Naive B cell (primary cell): ENCODE measurements around the gene ADIPOR2. TPM values are rescaled to one million over a fixed set of nuclear protein-coding genes. Genes with fewer than 3 reads are reported as not detected.
A peak's percentile ranks its signal among the peaks of the same experiment; 100 is the strongest.

Experiments used
- ATAC-seq, 2 donors: fragments of 150-1000 bp; cut with Tn5 transposase; 2 replicates each; pipeline ENCODE4 v1.10.0; 2021; ENCODE audit warnings: low read depth in 2 of 2, mild to moderate bottlenecking in 2 of 2, moderate library complexity in 2 of 2
- DNase-seq: peaks from one replicate; pipeline ENCODE4 v3.0.0; 2022
- H3K27ac Mint-ChIP-seq, 6 donors: one replicate each; pipeline ENCODE4 v1.8.0; 2020 to 2022; ENCODE audit warnings: mild to moderate bottlenecking in 6 of 6, mixed read lengths in 6 of 6, moderate library complexity in 5 of 6, inconsistent platforms in 2 of 6
- H3K27me3 Mint-ChIP-seq, 3 donors: one replicate each; pipeline ENCODE4 v1.8.0; 2021 to 2022; ENCODE audit warnings: mixed read lengths in 3 of 3, mild to moderate bottlenecking in 1 of 3
- H3K36me3 Mint-ChIP-seq, 2 donors: one replicate each; pipeline ENCODE4 v1.8.0; 2020 to 2022; ENCODE audit warnings: mixed read lengths in 2 of 2, inconsistent platforms in 1 of 2, mild to moderate bottlenecking in 1 of 2
- H3K4me1 Mint-ChIP-seq, 3 donors: one replicate each; pipeline ENCODE4 v1.8.0; 2020 to 2022; ENCODE audit warnings: mixed read lengths in 3 of 3, inconsistent platforms in 1 of 3, mild to moderate bottlenecking in 1 of 3, moderate library complexity in 1 of 3
- H3K4me3 Mint-ChIP-seq, 8 donors: one replicate each; pipeline ENCODE4 v1.8.0; 2020 to 2022; ENCODE audit warnings: mild to moderate bottlenecking in 8 of 8, mixed read lengths in 8 of 8, moderate library complexity in 8 of 8, inconsistent platforms in 2 of 8
- H3K9me3 Mint-ChIP-seq, 7 donors: one replicate each; pipeline ENCODE4 v1.8.0; 2020 to 2022; ENCODE audit warnings: mixed read lengths in 7 of 7, mild to moderate bottlenecking in 5 of 7, inconsistent platforms in 2 of 7, moderate library complexity in 1 of 7
- polyA plus RNA-seq, 6 donors: library from polyadenylated mRNA; unstranded; fragments of 300-500 nt; fragmentation: Illumina TruSeq; gene quantifications; one replicate each; pipeline ENCODE4 v1.2.3, GENCODE V29; 2021; ENCODE audit warnings: low read depth in 6 of 6

Gene ADIPOR2
- polyA plus RNA-seq, 6 donors from 2014 or later: 2.4 to 4.2 (median 3.7) TPM

DNA sequence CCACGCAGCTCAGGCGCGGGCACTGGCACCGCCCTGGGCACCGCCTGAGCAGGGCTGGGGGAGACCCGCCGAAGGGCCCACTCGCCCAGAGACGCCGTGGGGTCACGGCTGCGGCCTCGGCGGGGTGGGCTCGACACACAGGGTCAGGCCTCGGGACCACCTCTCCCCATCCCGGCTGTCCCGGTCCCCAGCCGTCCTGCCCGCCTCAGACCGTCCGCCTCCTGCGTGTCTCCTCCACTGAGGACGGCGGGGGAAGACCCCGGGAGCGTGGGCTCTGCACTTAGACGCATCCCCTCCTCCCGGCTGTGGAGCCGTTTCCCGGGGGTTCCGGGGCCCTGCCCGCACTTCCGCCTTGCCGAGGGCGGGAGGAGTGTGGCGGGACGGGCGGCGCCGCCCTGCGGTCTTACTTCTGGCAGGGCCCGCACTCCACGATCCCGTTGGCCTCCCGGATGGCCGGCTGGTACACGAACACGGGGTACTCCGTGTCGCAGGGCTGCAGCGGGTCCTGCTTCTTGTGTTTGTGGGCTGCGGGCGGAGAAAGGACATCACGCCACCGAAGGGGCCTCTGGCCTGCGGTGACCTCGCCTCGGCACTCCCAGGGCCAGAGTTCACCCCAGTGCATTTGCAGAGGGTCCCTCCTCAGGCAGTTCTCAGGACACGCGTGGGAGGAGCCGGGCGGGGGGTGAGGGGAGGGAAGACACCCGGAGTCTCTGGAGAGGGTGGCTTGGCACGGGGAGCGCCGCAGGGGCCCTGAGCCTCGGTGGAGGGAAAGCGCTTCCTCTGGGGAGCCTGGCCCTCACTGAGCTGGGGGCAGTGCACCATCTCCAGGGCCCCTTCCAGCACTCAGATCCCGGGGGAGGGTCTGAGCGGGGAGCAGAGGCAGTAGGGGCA, 106.4 kb downstream of the ADIPOR2 start:
- H3K9me3 Mint-ChIP-seq: no peaks in the 10 kb centered on the region
- peak; percentile 5 to 8 for ATAC-seq
- H3K4me3 Mint-ChIP-seq: peak overlapping the region; percentile 82 to 97 (median 91)

GRCh38 chr12:1797991-1798640, 107.2 kb downstream of the ADIPOR2 start:
- H3K4me1 Mint-ChIP-seq: peaks cover 25 to 26% (median 26%) of the 10 kb centered on the region in 3 donors
- DNase-seq (no peak), ATAC-seq (no peak)
- H3K36me3 Mint-ChIP-seq: no peaks in the 10 kb centered on the region
- H3K9me3 Mint-ChIP-seq: no peaks in the 10 kb centered on the region
- no peaks in the 10 kb centered on the region for H3K27me3 Mint-ChIP-seq
- H3K4me3 Mint-ChIP-seq: peak overlapping the region; percentile 42 to 97 (median 68)
- peak overlapping the region in 1 of 6 donors; percentile 42 for H3K27ac Mint-ChIP-seq

More for the DNA sequence above, 106.4 kb downstream of the ADIPOR2 start:
- Mint-ChIP-seq H3K27me3 (no peaks in the 10 kb centered on the region), H3K27ac (peak overlapping the region in 5 of 6 donors; percentile 11 to 81 (median 76)), H3K36me3 (no peaks in the 10 kb centered on the region), H3K4me1 (peaks cover 25 to 26% (median 25%) of the 10 kb centered on the region in 3 donors)
- peak; percentile 41 for DNase-seq

GRCh38 chr12:1798641-1799020, 107.8 kb downstream of the ADIPOR2 start:
- Mint-ChIP-seq H3K4me1 (peaks cover 25 to 26% (median 26%) of the 10 kb centered on the region in 3 donors), H3K36me3 (no peaks in the 10 kb centered on the region), H3K27ac (no peak overlapping the region), H3K9me3 (no peaks in the 10 kb centered on the region), H3K27me3 (no peaks in the 10 kb centered on the region), H3K4me3 (peak overlapping the region in 1 of 8 donors; percentile 97)
- no peak for DNase-seq
- ATAC-seq: no peak

GRCh38 chr12:1799051-1799881, 108.4 kb downstream of the ADIPOR2 start:
- H3K36me3 Mint-ChIP-seq: no peaks in the 10 kb centered on the region
- no peaks in the 10 kb centered on the region for H3K27me3 Mint-ChIP-seq
- DNase-seq: no peak
- peaks cover 0 to under 1% (median 0%) of the 10 kb centered on the region in 7 donors for H3K9me3 Mint-ChIP-seq
- peak overlapping the region in 4 of 8 donors; percentile 39 to 78 (median 58) for H3K4me3 Mint-ChIP-seq
- no peak for ATAC-seq
- H3K27ac Mint-ChIP-seq: no peak overlapping the region
- peaks cover 26% of the 10 kb centered on the region in 3 donors for H3K4me1 Mint-ChIP-seq

- DNase-seq (no peak), ATAC-seq (no peak)
- Mint-ChIP-seq H3K4me3 (peak overlapping the region in 3 of 8 donors; percentile 45 to 78 (median 72)), H3K27ac (no peak overlapping the region), H3K36me3 (no peaks in the 10 kb centered on the region), H3K4me1 (peaks cover 30 to 31% (median 31%) of the 10 kb centered on the region in 3 donors), H3K27me3 (no peaks in the 10 kb centered on the region), H3K9me3 (peaks cover 0 to 4% (median 0%) of the 10 kb centered on the region in 7 donors)
These were observed 109.1 kb downstream of the ADIPOR2 start for GRCh38 chr12:1799882-1800400.

DNA sequence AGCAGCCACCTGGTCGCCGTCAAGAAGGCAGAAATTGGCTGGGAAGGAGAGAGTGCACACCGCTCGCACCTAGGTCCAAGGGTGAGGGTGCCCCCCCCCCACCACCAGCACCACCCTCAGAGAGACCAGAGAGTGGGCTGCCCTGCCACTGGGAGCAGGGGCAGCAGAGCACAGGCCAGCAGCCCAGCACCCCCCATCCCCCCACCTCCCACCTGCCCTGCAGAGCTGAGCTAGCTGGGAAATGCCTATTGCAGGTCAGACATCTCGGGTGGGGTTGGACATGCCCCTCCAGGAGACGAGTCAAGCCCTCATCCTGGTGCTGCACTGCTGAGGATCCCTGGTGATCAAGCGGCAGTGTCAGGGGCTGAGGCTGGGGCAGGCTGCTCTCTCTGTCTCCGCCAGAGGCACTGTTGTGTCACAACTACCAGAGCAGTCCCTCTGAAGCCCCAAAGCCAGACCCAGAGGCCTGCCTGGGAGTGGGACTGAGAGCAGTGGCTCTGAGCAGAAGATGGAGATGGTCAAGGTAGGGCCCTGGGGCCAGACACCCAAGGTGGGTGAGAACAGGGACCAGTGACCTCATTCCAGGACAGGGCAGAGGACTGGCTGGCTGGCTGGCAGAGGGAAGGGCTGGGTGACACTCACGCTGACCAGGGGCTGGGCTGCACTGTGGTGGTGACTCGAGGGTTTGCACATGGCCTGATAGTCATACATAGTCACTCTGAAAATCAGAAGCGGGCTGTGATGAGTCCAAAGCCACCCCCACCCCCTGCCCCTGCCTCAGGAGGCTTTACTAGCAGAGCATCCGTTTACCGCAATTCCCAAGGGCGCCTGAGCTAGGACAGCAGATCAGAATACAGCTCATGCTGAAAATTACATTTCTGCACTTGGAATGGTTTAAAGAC, 109.8 kb downstream of the ADIPOR2 start:
- peaks cover 28 to 31% (median 28%) of the 10 kb centered on the region in 3 donors for H3K4me1 Mint-ChIP-seq
- DNase-seq (no peak), ATAC-seq (peak; percentile 11 to 16)
- no peaks in the 10 kb centered on the region for H3K27me3 Mint-ChIP-seq
- peaks cover 0 to 4% (median 0%) of the 10 kb centered on the region in 7 donors for H3K9me3 Mint-ChIP-seq
- peak overlapping the region in 5 of 8 donors; percentile 9 to 60 (median 31) for H3K4me3 Mint-ChIP-seq
- no peaks in the 10 kb centered on the region for H3K36me3 Mint-ChIP-seq
- H3K27ac Mint-ChIP-seq: peak overlapping the region in 1 of 6 donors; percentile 38

DNA sequence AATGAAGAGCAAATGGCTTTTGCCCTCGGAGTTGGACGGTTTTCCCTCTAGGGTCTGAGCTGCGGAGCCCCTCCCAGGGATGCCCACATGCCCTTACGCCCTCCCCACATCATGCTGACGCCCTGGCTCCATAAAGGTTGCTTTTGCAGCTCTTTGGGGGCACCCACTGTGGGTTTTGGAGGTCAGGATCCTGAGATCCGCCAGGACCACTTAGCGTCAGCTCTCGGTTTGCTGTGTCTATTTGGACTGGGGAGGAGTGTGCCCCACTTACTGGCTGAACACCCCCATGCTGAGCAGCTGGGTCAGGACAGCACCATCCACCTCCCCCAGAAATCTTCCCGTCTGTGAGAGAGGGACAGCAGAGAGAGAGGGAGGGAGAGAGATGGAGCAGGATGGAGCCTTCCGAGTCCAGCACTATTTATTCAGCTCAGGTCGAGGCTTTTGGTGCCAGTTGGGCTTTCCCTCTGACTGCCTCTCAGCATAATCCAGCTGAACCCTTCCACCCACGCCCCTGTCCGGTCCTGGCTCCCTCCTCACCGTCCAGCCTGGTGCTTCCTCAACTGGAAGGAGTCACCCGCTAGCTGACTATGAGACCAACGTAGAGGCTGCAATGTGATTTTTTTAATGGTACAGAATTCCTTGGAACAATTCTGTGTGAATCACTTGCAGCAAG, 110.6 kb downstream of the ADIPOR2 start:
- Mint-ChIP-seq H3K36me3 (no peaks in the 10 kb centered on the region), H3K27ac (no peak overlapping the region), H3K4me3 (peak overlapping the region in 1 of 8 donors; percentile 47), H3K9me3 (peaks cover 0 to 4% (median 0%) of the 10 kb centered on the region in 7 donors), H3K27me3 (no peaks in the 10 kb centered on the region), H3K4me1 (peaks cover 21 to 31% (median 25%) of the 10 kb centered on the region in 3 donors)
- ATAC-seq (no peak), DNase-seq (no peak)

DNA sequence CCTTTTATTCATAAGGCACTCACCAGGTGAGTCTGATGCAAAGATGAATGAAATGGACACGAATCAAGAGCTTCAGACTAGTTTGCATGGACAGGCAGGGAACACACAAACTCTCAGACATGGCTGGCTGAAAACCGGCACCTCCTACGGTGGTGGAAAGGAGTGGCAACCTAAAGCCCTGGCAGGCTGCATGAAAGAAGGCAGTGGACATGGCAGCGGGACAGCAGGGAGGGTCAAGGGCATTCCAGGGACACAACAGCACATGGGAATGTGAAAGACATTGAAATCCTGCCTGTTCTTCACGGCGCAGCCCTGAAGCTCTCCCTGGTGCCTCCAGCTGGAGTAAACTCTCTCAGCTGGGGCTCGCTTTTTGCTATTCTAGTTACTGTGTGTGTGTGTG, 112.9 kb downstream of the ADIPOR2 start:
- Mint-ChIP-seq H3K9me3 (peaks cover 0 to 4% (median 0%) of the 10 kb centered on the region in 7 donors), H3K27me3 (no peaks in the 10 kb centered on the region), H3K27ac (no peak overlapping the region), H3K4me3 (no peak overlapping the region), H3K4me1 (peaks cover 19 to 26% (median 22%) of the 10 kb centered on the region in 3 donors), H3K36me3 (no peaks in the 10 kb centered on the region)
- ATAC-seq (no peak), DNase-seq (no peak)

GRCh38 chr12:1804545-1805332, 113.9 kb downstream of the ADIPOR2 start:
- peak overlapping the region in 5 of 6 donors; percentile 13 to 76 (median 58) for H3K27ac Mint-ChIP-seq
- H3K9me3 Mint-ChIP-seq: peaks cover 0 to 4% (median 0%) of the 10 kb centered on the region in 7 donors
- DNase-seq (peak; percentile 72), ATAC-seq (peak; percentile 85 to 90)
- H3K4me1 Mint-ChIP-seq: peaks cover 13 to 24% (median 17%) of the 10 kb centered on the region in 3 donors
- H3K36me3 Mint-ChIP-seq: no peaks in the 10 kb centered on the region
- H3K4me3 Mint-ChIP-seq: peak overlapping the region in 2 of 8 donors; percentile 52 to 62
- H3K27me3 Mint-ChIP-seq: no peaks in the 10 kb centered on the region

DNA sequence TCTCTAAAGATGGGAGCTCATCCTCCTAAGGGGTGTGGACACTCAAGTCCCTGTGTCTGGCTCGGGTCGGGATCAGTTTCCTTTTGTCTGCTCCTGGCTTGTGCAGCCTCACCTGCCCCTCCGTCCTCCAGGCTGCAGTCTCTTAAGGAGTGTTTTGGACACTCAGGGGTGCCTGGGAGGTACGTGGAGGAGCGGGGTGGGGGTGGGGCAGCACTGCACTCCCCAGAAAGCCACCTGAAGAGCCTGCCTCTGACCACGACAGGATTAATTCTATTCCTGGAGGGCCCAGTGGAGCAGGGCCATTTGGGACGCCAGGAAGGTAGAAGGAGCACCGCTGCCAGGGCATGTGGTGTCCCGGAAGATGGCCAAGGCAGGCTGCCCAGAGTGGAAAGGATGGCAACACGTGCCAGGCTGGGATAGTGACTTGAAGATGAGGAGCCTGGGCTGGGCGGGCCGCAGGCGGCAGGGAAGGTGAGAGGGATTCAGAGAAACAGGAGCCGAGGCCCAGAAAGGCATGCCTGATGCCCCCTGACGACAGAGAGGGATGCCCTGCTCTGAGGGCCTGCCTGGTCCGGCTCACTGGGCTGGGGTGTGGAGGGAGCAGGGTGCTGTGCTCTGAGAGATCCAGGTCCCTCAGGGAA, 114.7 kb downstream of the ADIPOR2 start:
- ATAC-seq (no peak), DNase-seq (no peak)
- H3K4me1 Mint-ChIP-seq: peaks cover 11 to 20% (median 14%) of the 10 kb centered on the region in 3 donors
- H3K9me3 Mint-ChIP-seq: peaks cover 0 to 4% (median 0%) of the 10 kb centered on the region in 7 donors
- H3K36me3 Mint-ChIP-seq: no peaks in the 10 kb centered on the region
- peak overlapping the region in 3 of 6 donors; percentile 24 to 62 (median 43) for H3K27ac Mint-ChIP-seq
- H3K27me3 Mint-ChIP-seq: peaks cover 0 to 6% (median 5%) of the 10 kb centered on the region in 3 donors
- H3K4me3 Mint-ChIP-seq: no peak overlapping the region
